ENCODE data around the gene COLQ. TPM values are rescaled to one million over a fixed set of nuclear protein-coding genes. Genes with fewer than 3 reads are reported as not detected.

The COLQ gene
- total RNA-seq, 1 experiment from 2014 or later: 0.44 TPM

GRCh38 chr3:15403965-15404364 is 117.5 kb downstream of the COLQ start:
- no peak for DNase-seq (ENCODE audit: unreplicated experiment)
- intact Hi-C loops (cut with micrococcal nuclease): loop anchor here (2.0 kb wide), 1 partner anchor 295 kb away; no protein-coding TSS in a partner anchor
- ChIA-PET CTCF (interaction anchor here (0.7 to 3.7 kb wide), 5 partner anchors 10 to 232 kb away, joined by 3 to 107 read pairs (median 10); no protein-coding TSS in a partner anchor), POLR2A (no interaction called here)
- Mint-ChIP-seq H3K9me3 (ENCODE audit: unreplicated experiment) (no peaks in the 10 kb centered on the region), H3K27me3 (ENCODE audit: insufficient read depth, unreplicated experiment) (no peaks in the 10 kb centered on the region), H3K27ac (ENCODE audit: low read depth, unreplicated experiment) (no peak overlapping the region), H3K36me3 (ENCODE audit: insufficient read depth, unreplicated experiment) (no peaks in the 10 kb centered on the region), H3K4me1 (ENCODE audit: insufficient read depth, unreplicated experiment) (no peaks in the 10 kb centered on the region), H3K4me3 (ENCODE audit: unreplicated experiment) (no peak overlapping the region)
- TF ChIP-seq CTCF (IDR thresholded peaks at IDR 0.05; ENCODE audit: unreplicated experiment): no peak
- BruUV-seq (replicated peaks): no TSS peak

- Mint-ChIP-seq H3K36me3 (ENCODE audit: insufficient read depth, unreplicated experiment) (no peaks in the 10 kb centered on the region), H3K4me1 (ENCODE audit: insufficient read depth, unreplicated experiment) (no peaks in the 10 kb centered on the region), H3K27me3 (ENCODE audit: insufficient read depth, unreplicated experiment) (no peaks in the 10 kb centered on the region), H3K9me3 (ENCODE audit: unreplicated experiment) (no peaks in the 10 kb centered on the region), H3K4me3 (ENCODE audit: unreplicated experiment) (no peak overlapping the region), H3K27ac (ENCODE audit: low read depth, unreplicated experiment) (no peak overlapping the region)
- TF ChIP-seq CTCF (IDR thresholded peaks at IDR 0.05; ENCODE audit: unreplicated experiment): no peak
- intact Hi-C loops (cut with micrococcal nuclease): no loop called here
- no peak for DNase-seq (ENCODE audit: unreplicated experiment)
- ChIA-PET POLR2A (no interaction called here), CTCF (interaction anchor here (1.1 to 3.7 kb wide), 2 partner anchors 136 to 199 kb away, joined by 3 to 107 read pairs; no protein-coding TSS in a partner anchor)
- no TSS peak for BruUV-seq (replicated peaks)
Observed at GRCh38 chr3:15403495-15403894, 118.0 kb downstream of the COLQ start.

- no peak for DNase-seq (ENCODE audit: unreplicated experiment)
- ChIA-PET POLR2A (no interaction called here), CTCF (no interaction called here)
- no peak for TF ChIP-seq CTCF (IDR thresholded peaks at IDR 0.05; ENCODE audit: unreplicated experiment)
- Mint-ChIP-seq H3K9me3 (ENCODE audit: unreplicated experiment) (no peaks in the 10 kb centered on the region), H3K27ac (ENCODE audit: low read depth, unreplicated experiment) (no peak overlapping the region), H3K27me3 (ENCODE audit: insufficient read depth, unreplicated experiment) (no peaks in the 10 kb centered on the region), H3K4me3 (ENCODE audit: unreplicated experiment) (no peak overlapping the region), H3K4me1 (ENCODE audit: insufficient read depth, unreplicated experiment) (no peaks in the 10 kb centered on the region), H3K36me3 (ENCODE audit: insufficient read depth, unreplicated experiment) (no peaks in the 10 kb centered on the region)
- intact Hi-C loops (cut with micrococcal nuclease): no loop called here
- no TSS peak for BruUV-seq (replicated peaks)
Observed at GRCh38 chr3:15401936-15402335, 119.6 kb downstream of the COLQ start.

Small RNA genes lying within 50 kb of the gene (microRNA-seq; reads per million reads assigned to microRNA genes)
- not detected for gene MIR4270

Other genes starting within 250 kb of the COLQ start
- 8.4 and 8.8 TPM in 2 replicates for gene SH3BP5, start 189.1 kb downstream of the COLQ start, total RNA-seq (2022)
- gene METTL6, start 94.2 kb downstream of the COLQ start, total RNA-seq (2022): 26.7 and 28.1 TPM in 2 replicates
- 28.3 and 29.8 TPM in 2 replicates for gene EAF1, start 94.1 kb downstream of the COLQ start, total RNA-seq (2022)
- 19.6 and 21.0 TPM in 2 replicates for gene HACL1, start 79.9 kb upstream of the COLQ start, total RNA-seq (2022)
- 5.9 and 7.2 TPM in 2 replicates for gene BTD, start 80.0 kb upstream of the COLQ start, total RNA-seq (2022)